HG03354 (cell line): Measurements from ENCODE around the gene ALK.

Experiments used
- ATAC-seq: cut with Tn5 transposase; IDR thresholded peaks from one replicate; pipeline ENCODE4 v1.9.1; 2021; ENCODE audit warnings: mild to moderate bottlenecking; ENCODE audit not compliant: unreplicated experiment, poor library complexity, severe bottlenecking

The ALK gene

GRCh38 chr2:29570539-29570938, 350.8 kb downstream of the ALK start:
- ATAC-seq, result no peak

- ATAC-seq, result no peak
Observed at GRCh38 chr2:29567906-29568520, 353.4 kb downstream of the ALK start.

- ATAC-seq, result no peak
Observed at GRCh38 chr2:29563697-29564096, 357.7 kb downstream of the ALK start.

GRCh38 chr2:29562896-29563295, 358.5 kb downstream of the ALK start:
- no peak for ATAC-seq

GRCh38 chr2:29562319-29562718, 359.1 kb downstream of the ALK start:
- ATAC-seq, result no peak

GRCh38 chr2:29561628-29562027, 359.8 kb downstream of the ALK start:
- ATAC-seq, result no peak

GRCh38 chr2:29561181-29561580, 360.2 kb downstream of the ALK start:
- no peak for ATAC-seq

GRCh38 chr2:29560566-29560965, 360.8 kb downstream of the ALK start:
- no peak for ATAC-seq

- no peak for ATAC-seq
Observed at GRCh38 chr2:29560030-29560429, 361.4 kb downstream of the ALK start.

GRCh38 chr2:29559578-29559977, 361.8 kb downstream of the ALK start:
- no peak for ATAC-seq

GRCh38 chr2:29558097-29558496, 363.3 kb downstream of the ALK start:
- ATAC-seq, result no peak

GRCh38 chr2:29557268-29557667, 364.1 kb downstream of the ALK start:
- no peak for ATAC-seq

GRCh38 chr2:29549069-29549380, 372.4 kb downstream of the ALK start:
- no peak for ATAC-seq

- ATAC-seq, result no peak
Observed at GRCh38 chr2:29544917-29545316, 376.5 kb downstream of the ALK start.

GRCh38 chr2:29544031-29544430, 377.4 kb downstream of the ALK start:
- no peak for ATAC-seq

GRCh38 chr2:29535188-29535587, 386.2 kb downstream of the ALK start:
- ATAC-seq, result no peak

- no peak for ATAC-seq
Observed at GRCh38 chr2:29532436-29532835, 388.9 kb downstream of the ALK start.

GRCh38 chr2:29531626-29532025, 389.8 kb downstream of the ALK start:
- no peak for ATAC-seq

- no peak for ATAC-seq
Observed at GRCh38 chr2:29530281-29530680, 391.1 kb downstream of the ALK start.

- ATAC-seq, result no peak
Observed at GRCh38 chr2:29528891-29529520, 392.4 kb downstream of the ALK start.

GRCh38 chr2:29528371-29528770, 393.0 kb downstream of the ALK start:
- ATAC-seq, result no peak

GRCh38 chr2:29527947-29528346, 393.4 kb downstream of the ALK start:
- no peak for ATAC-seq
